Glomerular visceral epithelial cell (primary cell): Measurements from ENCODE around the gene SMIM12.
"Not testable (repeated sequence)": the region's sequence is repeated elsewhere in the genome, so short reads cannot be mapped to it uniquely, and the experiment has no call there.

ENCODE experiments used
- DNase-seq: peaks from one replicate; pipeline ENCODE4 v3.0.0-alpha.2; 2016; ENCODE audit errors: extremely low spot score

SMIM12 gene

DNA sequence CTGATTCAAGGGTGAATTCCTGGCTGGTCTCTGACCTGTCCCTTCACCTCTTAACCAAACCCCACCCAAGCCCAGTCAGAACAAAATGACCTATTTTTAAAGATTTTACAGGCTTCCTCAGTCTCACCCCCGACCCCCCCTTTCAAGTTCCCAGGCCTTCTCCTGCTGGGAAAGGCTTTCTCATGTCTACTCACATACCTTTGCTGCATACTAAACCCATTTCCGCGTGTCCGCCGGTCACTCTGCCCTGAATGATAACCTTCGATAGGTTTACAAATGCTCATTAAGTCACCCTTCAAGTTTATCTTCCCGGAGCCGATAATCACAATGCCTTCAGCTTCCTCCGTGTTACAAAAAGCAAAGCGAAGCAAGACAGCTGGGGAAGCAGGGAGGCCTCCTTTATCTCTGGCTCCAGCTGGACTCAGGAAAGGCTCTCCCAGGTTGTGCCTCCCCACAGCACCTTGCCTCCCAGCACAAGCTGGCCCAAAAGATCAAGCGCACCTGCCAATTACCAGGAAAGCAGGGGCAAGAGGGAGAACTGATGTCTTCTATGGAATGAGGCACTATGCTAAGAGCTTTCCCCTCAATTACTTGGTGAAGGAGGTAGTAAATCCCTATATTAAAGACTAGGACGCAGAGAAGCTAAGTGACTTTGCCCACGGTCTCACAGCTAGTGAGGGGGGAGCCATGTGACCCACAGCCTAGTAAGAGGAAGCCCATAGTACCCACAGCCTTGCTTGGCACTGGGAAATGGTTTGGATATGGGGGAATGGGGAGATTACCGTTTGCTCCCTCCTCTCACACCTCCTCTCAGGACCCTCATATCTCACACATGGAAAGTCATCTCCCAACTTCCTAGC, 15.9 kb downstream of the SMIM12 start:
- no peak for DNase-seq

DNA sequence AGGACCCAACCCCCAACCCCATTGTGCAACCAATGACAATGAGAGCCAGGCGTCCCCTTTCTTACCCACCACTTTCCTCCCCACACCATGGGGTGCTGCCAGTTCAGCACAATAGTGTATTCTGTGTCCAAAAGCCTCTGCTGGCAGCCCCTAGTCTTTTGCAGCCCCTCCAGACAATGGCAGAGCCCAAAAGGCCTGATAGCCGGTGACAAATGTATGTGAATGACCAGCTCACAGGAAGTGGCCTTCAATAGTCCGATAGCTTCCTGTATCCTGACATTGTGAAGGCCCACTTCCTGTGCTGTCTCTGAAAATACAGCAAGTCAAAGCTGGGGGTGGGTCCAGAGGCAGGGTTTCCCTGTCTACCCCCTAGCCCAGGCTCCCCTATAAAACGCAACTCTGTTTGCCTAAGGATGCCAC, 16.6 kb downstream of the SMIM12 start:
- no peak for DNase-seq

DNA sequence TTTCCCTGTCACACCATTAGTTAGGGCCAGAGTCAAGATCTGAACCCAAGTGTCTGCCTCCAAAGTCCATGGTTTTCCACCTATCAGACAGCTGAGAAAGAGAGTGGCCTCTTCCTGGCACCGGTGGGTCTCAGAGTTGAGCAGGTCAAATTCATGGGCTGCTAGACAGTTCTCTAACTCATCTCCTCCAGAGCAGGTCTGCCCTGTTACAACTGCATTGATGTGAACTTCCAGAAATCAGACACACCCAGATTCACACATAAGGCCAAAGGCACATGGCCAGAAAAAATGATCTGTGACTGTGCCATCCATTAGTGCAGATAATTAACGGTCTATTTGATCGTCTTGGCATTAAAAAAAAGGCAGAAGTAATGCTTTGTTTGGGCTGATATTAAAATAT, 17.5 kb downstream of the SMIM12 start:
- no peak for DNase-seq

DNA sequence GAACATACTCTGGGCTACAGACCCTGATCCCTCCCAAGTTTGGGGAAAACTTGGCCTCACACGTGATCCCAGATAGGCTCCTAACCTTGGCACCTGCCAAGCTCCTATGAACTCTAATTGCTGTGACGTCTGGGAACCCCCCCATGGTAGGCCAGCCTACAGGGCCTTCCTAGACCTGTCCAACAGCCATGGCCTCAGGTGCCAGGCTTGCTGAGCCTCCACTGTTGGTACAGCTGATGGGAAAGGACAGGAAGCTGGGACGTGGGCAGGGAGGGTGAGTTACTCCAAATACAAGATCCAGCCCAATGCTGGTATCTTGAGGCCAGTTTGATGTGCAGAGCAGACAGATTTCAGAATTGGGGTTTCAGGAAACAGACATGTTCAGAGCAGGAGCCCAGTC, 19.1 kb downstream of the SMIM12 start:
- DNase-seq = no peak

DNA sequence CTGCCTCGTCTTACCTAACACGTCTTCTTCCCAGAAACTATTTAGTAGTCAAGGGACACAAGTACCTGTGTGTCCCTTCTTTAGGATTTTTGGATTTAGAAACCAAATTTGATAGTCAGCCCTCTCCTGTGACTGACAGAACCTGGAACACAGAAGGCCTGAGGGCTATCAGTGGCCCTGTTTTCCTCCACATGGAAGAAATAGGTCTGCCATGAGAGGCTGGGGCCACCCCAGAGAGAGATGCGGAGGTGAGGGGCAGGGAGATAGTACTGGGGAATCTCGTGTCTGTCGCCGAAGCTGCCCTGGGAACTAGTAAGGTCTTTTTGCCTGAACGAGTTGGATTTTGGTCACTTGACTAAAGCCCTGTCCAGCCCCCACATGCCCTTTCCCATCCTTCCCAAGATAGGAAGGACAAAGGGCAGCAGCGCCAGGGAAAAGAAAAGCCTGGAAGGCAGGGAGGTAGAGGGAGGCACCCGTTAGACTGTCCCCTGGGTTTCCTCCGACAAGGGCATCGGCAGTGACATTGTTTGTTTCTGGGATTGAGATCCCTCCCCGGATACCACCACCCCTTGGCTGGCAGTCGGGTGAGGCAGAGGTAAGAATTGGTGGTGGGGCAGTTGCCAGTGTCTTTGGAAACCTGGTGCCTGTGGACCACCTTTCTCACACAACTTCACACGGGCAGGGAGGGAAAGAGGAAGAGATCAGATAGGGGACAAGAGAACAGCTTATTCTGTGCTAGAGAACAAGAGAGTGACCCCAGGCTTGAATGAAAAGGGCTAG, 19.8 kb downstream of the SMIM12 start:
- DNase-seq = no peak

DNA sequence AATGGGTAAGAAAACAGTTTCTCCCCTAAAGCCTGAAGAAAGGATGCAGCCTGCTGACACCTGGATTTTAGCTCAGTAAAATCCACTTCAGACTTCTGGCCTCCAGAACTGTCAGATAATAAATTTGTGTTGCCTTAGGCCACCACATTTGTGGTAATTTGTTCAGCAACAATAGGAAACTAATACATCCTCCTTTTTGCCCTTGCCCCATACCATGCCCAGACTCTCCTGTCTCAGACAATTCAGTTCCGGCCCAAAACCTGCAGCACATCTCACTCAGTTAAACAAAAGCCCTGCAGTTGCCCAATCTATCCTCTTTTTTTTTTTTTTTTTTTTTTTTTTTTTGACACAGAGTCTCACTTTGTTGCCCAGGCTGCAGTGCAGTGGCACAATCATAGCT, 25.8 kb downstream of the SMIM12 start:
- DNase-seq = no peak

DNA sequence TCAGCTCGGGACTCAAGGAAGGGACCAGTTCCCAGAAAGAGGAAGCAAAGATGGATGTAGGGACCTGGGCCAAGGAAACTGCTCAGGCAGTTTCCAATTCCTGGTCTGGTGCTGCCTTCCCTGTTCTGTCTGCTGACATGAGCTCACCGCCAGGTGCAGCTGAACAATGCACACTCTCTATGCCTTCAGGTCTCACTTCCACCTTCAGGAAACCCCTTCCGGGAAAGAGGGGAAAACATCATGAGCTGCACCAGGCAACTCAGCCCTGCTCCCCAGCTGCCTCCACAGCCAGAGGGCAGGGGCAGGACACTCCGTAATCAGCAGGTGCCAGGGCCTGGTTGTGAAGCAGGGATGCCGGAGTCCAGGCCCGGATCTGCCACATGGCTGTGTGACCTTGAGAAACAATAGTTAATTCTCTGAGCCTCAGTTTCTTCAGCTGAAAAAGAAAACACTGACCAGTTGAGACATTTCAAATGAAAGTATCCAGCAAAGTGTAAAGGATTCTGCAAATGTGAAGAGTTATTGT, 27.8 kb downstream of the SMIM12 start:
- no peak for DNase-seq

DNA sequence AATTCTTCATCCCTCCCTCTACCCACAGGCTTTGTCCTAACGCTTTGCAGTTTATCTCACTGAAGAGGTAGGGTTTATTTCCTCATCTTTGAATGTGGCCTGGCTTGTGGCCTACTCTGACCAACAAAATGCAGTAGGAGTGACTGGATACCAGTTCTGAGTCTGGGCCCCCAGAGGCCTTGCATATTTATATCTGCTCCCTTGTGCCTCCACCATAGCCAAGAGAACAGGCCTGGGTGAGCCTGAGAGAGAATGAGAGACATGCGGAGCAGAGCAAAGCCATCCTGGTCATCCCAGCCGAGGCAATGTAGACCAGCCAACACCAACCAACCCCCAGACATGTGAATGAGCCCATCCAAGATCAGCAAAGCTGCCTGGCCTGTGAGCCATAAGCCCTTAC, 30.3 kb downstream of the SMIM12 start:
- no peak for DNase-seq

DNA sequence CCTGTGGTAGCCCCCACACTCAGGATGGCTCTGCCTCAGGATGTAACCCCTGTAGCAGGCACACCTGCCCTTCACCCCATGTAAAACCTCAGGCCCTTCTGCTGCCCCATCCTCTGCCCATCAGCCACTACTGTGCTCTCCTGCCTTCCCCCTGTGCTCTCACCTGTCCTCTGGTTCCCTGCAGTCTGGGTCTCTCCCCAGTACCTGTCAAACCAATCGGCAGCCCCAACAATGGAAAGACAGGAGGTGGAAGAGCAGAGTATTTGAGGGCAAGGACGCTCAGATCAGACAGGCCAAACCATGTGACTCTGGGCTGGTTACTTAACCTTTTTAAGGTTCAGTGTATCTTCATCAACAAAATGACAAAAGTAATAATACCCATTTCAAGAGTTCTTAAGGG, 30.9 kb downstream of the SMIM12 start:
- DNase-seq = no peak

DNA sequence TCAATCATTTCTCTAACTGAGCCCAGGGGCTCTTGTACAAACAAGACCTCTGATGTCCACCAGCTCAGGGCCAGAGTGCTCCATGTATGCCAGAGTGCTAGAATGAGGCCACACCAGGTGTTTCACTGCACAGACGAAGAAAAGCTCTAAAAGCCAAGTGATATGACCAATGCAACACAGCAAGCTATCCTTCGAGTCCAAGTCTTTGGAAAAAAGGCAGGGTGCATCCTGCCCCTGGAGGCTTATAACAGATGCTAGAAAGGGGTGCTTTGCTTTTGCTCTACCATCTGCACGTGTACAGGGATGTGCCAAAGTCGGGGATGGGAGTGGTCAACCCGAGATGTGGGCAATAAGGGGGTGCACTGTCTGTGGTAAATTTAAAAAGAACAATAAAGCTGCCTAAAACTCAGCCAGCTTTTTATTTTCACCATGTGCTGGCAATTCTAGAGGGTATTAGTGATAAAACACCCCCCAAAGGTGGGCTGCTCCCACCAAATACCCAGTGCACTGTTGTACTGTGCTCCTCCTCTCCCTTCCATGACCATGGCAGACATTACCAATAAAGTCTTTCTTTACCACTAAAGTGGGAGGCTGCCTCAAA, 32.1 kb downstream of the SMIM12 start:
- DNase-seq = no peak

DNA sequence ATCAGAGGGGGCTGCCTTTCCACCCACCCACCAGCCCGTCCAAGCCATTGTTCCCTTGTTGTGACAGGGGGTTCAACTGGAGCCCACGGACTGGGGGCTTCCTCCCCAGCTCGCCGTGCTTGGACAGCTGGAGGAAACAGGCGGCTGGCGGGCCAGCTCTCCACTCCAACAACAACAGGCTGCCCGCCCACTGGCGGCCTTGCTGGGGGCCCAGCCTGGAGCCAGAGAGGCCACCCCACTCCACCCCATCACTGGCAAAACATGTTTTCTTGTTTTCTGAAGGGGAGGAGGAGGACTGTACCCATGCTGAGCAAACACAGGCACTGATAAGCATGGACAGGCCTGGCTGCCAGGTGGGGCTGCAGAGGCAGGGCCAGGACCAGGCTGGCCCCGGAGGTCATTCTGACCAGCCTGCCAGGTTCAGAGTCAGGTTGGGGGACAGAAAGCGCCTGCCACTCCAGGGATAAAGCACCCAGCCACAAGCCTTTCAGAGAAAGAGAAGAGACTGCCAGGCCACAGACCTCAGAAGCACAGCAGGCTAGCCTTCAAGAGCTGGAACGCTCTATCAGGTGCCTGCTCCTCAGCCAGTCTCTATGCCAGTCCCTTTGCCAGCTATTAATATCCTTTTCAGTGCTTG, 34.0 kb downstream of the SMIM12 start:
- no peak for DNase-seq

DNA sequence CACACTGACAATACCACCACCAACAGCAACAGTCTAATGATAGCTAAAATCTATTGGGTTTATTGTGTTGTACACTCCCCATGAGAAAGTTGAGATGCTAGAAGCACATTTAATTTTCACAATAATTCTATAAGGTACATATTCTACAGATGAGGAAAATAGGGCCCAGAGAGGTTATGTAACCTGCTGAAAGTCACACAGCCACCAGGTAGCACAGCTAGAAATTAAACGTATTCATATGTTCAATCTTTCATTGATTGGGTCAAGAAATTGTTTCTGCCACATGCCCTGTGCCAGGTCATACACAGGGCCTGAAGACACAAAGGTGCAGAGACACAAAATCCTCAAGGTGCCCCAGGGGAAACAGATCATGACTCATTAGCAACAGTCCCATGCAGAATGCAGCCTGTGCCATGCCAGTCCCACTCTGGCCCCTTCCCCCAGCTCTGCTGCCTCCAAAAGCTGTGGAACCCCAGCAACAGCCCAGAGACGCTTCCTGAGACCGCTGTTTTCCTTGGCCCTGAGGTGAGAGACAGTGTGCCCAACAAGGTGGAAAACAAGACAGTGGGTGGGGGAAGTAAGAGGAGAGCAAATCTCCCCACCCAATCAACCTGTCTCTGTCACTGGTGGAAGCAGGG, 34.6 kb downstream of the SMIM12 start:
- DNase-seq = no peak

DNA sequence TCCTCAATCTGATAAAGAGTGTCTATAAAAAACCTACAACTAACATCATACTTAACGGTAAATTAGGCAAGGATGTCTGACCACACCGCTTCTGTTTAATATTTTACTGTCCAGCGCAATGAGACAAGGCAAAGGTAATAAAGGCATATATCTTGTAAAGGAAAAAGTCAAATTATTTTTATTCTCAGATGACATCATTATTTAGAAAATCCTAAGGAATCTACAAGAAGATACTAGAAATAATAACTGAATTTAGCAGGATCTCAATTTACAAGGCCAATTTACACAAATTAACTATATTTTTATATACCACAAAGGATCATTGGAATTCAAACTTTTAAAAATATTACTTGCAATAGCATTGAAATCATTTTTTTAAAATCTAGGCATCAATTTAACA, 37.3 kb downstream of the SMIM12 start:
- DNase-seq = no peak

DNA sequence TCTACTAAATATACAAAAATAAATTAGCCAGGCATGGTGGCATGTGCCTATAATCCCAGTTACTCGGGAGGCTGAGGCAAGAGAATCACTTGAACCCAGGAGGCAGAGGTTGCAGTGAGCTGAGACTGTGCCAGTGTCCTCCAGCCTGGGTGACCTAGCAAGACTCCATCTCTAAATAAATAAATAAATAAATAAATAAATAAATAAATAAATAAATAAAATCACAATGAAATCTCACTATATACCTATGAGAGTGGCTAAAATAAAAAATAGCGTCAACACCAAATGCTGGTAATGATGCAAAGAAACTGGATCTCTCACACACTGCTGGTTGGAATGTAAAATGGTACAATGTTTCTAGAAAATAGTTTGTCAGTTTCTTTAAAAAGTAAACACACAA, 40.7 kb downstream of the SMIM12 start:
- not testable (repeated sequence) for DNase-seq

DNA sequence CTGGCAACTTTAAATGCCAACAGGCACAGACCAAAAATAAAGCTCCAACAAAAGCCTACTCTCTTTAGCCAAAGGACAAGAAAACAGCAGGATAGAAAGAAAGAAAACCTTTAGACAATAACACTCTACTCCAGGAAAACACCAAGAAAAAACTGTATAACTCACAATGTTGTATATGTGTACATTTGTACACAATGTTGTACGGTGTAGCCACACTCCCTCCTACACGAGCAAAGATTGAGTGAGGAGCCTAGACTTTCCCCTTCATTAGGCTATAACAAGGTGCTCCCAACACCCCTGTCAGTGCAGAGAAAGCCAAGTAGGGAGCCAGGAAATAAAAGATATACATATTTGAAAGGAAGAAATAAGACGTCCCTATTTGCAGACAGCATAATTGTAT, 42.8 kb downstream of the SMIM12 start:
- no peak for DNase-seq

DNA sequence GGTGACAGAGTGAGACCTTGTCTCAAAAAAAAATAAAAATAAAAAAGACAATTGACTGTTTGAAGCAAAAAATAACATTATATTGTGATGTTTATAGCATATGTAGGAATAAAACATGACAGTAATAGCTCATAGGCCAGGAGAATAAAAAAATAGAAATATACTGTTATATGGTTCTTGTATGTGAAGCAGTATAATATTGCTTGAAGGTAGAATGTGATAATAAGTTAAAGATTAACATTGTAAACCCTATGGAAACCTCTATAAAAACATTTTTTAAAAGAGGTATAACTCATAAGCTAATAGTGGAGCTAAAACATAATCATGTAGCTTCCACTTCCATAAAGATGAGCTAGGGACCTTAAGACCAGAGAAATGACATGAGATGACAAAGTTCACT, 43.2 kb downstream of the SMIM12 start:
- no peak for DNase-seq

DNA sequence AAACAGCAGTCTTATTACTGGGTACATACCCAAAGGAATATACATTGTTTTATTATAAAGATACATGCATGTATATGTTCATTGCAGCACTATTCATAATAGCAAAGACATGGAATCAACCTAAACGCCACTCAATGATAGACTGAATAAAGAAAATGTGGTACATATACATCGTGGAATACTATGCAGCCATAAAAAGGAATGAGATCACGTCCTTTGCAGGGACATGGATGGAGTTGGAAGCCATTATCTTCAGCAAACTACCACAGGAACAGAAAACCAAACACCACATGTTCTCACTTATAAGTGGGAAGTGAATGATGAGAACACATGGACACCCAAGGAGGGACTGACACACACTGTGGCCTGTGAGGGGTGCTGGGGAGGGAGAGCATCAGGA, 48.8 kb downstream of the SMIM12 start:
- not testable (repeated sequence) for DNase-seq

DNA sequence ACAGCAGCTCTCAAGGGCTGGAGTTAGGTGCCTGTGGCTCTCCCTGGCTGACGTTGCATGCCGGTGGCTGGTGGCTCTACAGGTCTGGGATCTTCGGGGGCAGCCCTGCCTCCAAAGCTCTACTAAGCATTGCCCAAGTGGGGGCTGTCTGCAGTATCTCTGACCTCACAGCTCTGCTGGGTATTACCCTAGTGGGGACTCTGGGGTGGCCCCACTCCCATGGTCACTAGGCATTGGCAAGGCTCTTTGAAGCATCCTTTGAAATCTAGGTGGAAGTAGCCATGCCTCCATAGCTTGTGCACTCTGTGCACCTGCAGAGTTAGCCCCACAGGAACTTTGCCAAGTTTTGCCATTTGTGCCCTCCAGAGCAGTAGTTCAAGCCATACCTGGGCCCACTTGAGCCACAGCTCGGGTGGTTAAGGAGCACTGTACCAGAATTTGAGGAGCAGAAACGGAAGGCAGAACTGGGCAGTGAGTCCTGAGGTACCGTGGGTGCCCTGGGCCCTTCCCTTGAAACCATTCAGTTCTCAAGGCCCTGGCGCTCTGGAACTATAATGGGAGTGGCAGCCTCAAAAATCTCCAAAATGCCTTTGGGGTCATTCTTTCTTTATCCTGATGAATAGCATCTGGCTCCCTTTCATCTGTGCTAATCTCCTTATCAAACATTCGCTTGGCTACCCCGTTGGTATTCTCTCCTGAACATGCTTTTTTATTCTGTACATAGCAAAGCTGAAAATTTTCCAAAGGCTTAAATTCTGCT, 51.3 kb downstream of the SMIM12 start:
- no peak for DNase-seq

DNA sequence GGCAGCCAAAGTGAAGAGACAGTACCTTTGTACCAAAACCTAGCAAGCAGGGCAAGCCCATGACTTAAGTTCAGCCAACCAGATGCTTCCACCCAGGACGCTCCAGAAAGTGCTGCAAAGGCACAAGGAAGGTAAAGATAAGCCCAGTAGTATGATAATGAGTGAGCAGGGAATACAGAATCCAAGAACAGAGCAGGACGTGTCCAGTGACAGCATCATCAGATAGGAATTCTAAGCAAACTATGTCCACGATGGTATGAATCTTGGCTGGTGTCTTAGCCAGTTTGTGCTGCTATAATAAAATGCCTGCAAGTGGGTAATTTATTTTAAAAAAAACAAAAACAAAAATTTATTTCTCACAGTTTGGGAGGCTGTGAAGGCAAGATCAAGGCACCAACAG, 53.2 kb downstream of the SMIM12 start:
- DNase-seq = no peak

DNA sequence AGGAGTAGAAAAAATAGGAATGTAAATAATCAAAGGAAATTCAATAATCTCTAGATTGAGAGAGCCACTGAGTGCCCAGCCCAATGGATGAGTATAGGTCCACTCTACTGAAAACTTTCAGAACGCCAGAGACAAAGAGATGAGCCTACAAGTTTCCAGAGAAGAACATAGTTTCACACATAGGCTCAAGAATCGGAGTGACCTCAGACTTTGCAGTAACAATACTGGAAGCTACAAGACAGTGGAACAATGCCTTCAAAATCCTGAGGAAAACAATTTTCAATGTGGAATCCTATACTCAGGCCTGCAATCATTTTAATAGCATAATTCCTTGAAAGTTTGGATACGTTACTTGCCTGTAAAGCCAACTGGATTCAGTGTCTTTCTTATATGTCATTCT, 55.8 kb downstream of the SMIM12 start:
- DNase-seq = no peak
